Natural killer cell (primary cell): ENCODE data around the gene TAL1. TPM values are rescaled to one million over a fixed set of nuclear protein-coding genes. Genes with fewer than 3 reads are reported as not detected.
A peak's percentile ranks its signal among the peaks of the same experiment; 100 is the strongest.
"Not testable (repeated sequence)": the region's sequence is repeated elsewhere in the genome, so short reads cannot be mapped to it uniquely, and the experiment has no call there.

Experiments
- ATAC-seq, 3 donors: fragments of 150-1000 bp in 2 of 3; fragments of 200-7000 bp in 1 of 3; cut with Tn5 transposase; 1 replicate in 1 of 3; 2 replicates in 2 of 3; pipeline ENCODE4 v1.10.0; 2021; ENCODE audit warnings: mild to moderate bottlenecking in 2 of 3, moderate library complexity in 2 of 3
- DNase-seq, 2 donors: peaks; one replicate each; pipeline versions ENCODE4 v3.0.0 to v3.0.0-alpha.2; 2013 to 2021; ENCODE audit warnings: mixed read lengths in 1 of 2
- H3K27ac ChIP-seq: one replicate; pipeline ENCODE4 v1.5.1; 2013; ENCODE audit warnings: mild to moderate bottlenecking, low read length
- H3K27me3 ChIP-seq: one replicate; pipeline ENCODE4 v1.6.1; 2013; ENCODE audit warnings: low read length; ENCODE audit not compliant: control insufficient read depth, insufficient read depth
- H3K36me3 ChIP-seq: one replicate; pipeline ENCODE4 v1.6.1; 2013; ENCODE audit warnings: low read length; ENCODE audit not compliant: control insufficient read depth, insufficient read depth
- H3K4me1 ChIP-seq: one replicate; pipeline ENCODE4 v1.6.1; 2013; ENCODE audit warnings: low read length; ENCODE audit not compliant: control insufficient read depth, insufficient read depth
- H3K4me3 ChIP-seq: one replicate; pipeline ENCODE4 v1.5.1; 2013; ENCODE audit warnings: low read length
- H3K9me3 ChIP-seq: one replicate; pipeline ENCODE4 v1.6.1; 2013; ENCODE audit warnings: low read length; ENCODE audit not compliant: control insufficient read depth, insufficient read depth
- H3K27ac Mint-ChIP-seq, 2 donors: one replicate each; pipeline ENCODE4 v1.8.0; 2022; ENCODE audit warnings: mild to moderate bottlenecking in 2 of 2, mixed read lengths in 2 of 2, moderate library complexity in 1 of 2
- H3K27me3 Mint-ChIP-seq, 2 donors: one replicate each; pipeline ENCODE4 v1.8.0; 2022; ENCODE audit warnings: low read depth in 2 of 2, mixed read lengths in 2 of 2
- H3K36me3 Mint-ChIP-seq: one replicate; pipeline ENCODE4 v1.8.0; 2022; ENCODE audit warnings: mixed read lengths
- H3K4me1 Mint-ChIP-seq, 2 donors: one replicate each; pipeline ENCODE4 v1.8.0; 2022; ENCODE audit warnings: mixed read lengths in 2 of 2
- H3K4me3 Mint-ChIP-seq: one replicate; pipeline ENCODE4 v1.8.0; 2022; ENCODE audit warnings: mild to moderate bottlenecking, moderate library complexity, mixed read lengths
- H3K9me3 Mint-ChIP-seq, 2 donors: one replicate each; pipeline ENCODE4 v1.8.0; 2022; ENCODE audit warnings: mixed read lengths in 2 of 2
- CTCF ChIP-seq: fragments of 200-600 bp; IDR thresholded peaks from one replicate; pipeline ENCODE4 v1.8.0; 2022; ENCODE audit warnings: antibody characterized with exemption
- WGBS: methylation state at CpG from one replicate; pipeline ENCODE4 v1.1.7; 2013; ENCODE audit warnings: missing lambda C conversion rate; ENCODE audit not compliant: insufficient coverage; 5-methylcytosine and 5-hydroxymethylcytosine counted together
- intact Hi-C: fragments of 100-400 bp; cut with micrococcal nuclease; formaldehyde crosslinking; loops from one replicate; pipeline ENCODE4 v1.14.2; 2022
- total RNA-seq, 4 donors: library from RNA; stranded (reverse); fragments of 120-200 nt in 1 of 4; gene quantifications; one replicate each; pipeline versions ENCODE4 v1.2.3 to v1.2.4, GENCODE V29; 2013 to 2022

TAL1 gene
- 1 to 10 TPM in 2 of 3 donors, under 1 TPM in 1; 0.91 to 6.7 (median 3.5) TPM for total RNA-seq
- total RNA-seq (2013), result 12.2 TPM

- DNase-seq, result no peak
- intact Hi-C loops, result loop anchor here (10.0 kb wide), 1 partner anchor 202 kb away; the partner anchor contains the start of gene FOXD2
- H3K27me3 ChIP-seq, result peaks cover 52% of the 10 kb centered on the region
- TF ChIP-seq CTCF, result no peak
- no peaks in the 10 kb centered on the region for H3K36me3 Mint-ChIP-seq
- H3K9me3 ChIP-seq, result no peaks in the 10 kb centered on the region
- peaks cover 68 to 72% of the 10 kb centered on the region in 2 donors for H3K27me3 Mint-ChIP-seq
- 8% methylated on average over 51 of the region's 51 CpGs for WGBS
- peaks cover 22 to 37% of the 10 kb centered on the region in 2 donors for H3K4me1 Mint-ChIP-seq
- H3K4me3 ChIP-seq, result peak within 1 kb of the TSS; percentile 19
- peak; percentile 27 to 55 (median 36) for ATAC-seq
- no peak within 1 kb of the TSS for H3K27ac Mint-ChIP-seq
- H3K36me3 ChIP-seq, result no peaks in the 10 kb centered on the region
- no peaks in the 10 kb centered on the region for H3K9me3 Mint-ChIP-seq
- peaks cover 28% of the 10 kb centered on the region for H3K4me1 ChIP-seq
- H3K27ac ChIP-seq, result no peak within 1 kb of the TSS
- peak within 1 kb of the TSS; percentile 75 for H3K4me3 Mint-ChIP-seq
These were observed at the start of gene TAL1 for GRCh38 chr1:47232187-47232874. Gene TAL1 (minus strand): TSS chr1:47232225. CDS start chr1:47225888, 6,337 bp downstream.

GRCh38 chr1:47280142-47280541 is 48.1 kb upstream of the TAL1 start:
- no peak overlapping the region for H3K27ac ChIP-seq
- DNase-seq, result no peak
- H3K4me1 ChIP-seq, result no peaks in the 10 kb centered on the region
- no peaks in the 10 kb centered on the region for H3K27me3 Mint-ChIP-seq
- H3K27me3 ChIP-seq, result no peaks in the 10 kb centered on the region
- H3K4me3 ChIP-seq, result no peak overlapping the region
- H3K9me3 Mint-ChIP-seq, result no peaks in the 10 kb centered on the region
- no peaks in the 10 kb centered on the region for H3K9me3 ChIP-seq
- no peaks in the 10 kb centered on the region for H3K4me1 Mint-ChIP-seq
- intact Hi-C loops, result no loop called here
- 98% methylated on average over 3 of the region's 3 CpGs for WGBS
- no peak overlapping the region for H3K4me3 Mint-ChIP-seq
- no peak for TF ChIP-seq CTCF
- no peak for ATAC-seq
- no peak overlapping the region for H3K27ac Mint-ChIP-seq
- H3K36me3 ChIP-seq, result no peaks in the 10 kb centered on the region
- H3K36me3 Mint-ChIP-seq, result no peaks in the 10 kb centered on the region

- Histone ChIP-seq H3K27ac (no peak overlapping the region), H3K27me3 (no peaks in the 10 kb centered on the region), H3K4me3 (no peak overlapping the region), H3K4me1 (no peaks in the 10 kb centered on the region), H3K9me3 (no peaks in the 10 kb centered on the region), H3K36me3 (no peaks in the 10 kb centered on the region)
- H3K9me3 Mint-ChIP-seq, result no peaks in the 10 kb centered on the region
- WGBS, result 80% methylated on average over 1 of the region's 2 CpGs
- intact Hi-C loops, result no loop called here
- no peak overlapping the region for H3K27ac Mint-ChIP-seq
- no peaks in the 10 kb centered on the region for H3K36me3 Mint-ChIP-seq
- TF ChIP-seq CTCF, result no peak
- no peaks in the 10 kb centered on the region for H3K4me1 Mint-ChIP-seq
- H3K27me3 Mint-ChIP-seq, result no peaks in the 10 kb centered on the region
- ATAC-seq, result no peak
- no peak overlapping the region for H3K4me3 Mint-ChIP-seq
- no peak for DNase-seq
These were observed 44.8 kb upstream of the TAL1 start for GRCh38 chr1:47276850-47277249.

- H3K27me3 ChIP-seq, DNase-seq, intact Hi-C loops, H3K9me3 ChIP-seq, H3K9me3 Mint-ChIP-seq, H3K27ac Mint-ChIP-seq, H3K4me1 ChIP-seq, H3K4me3 ChIP-seq, H3K27ac ChIP-seq, H3K4me1 Mint-ChIP-seq, H3K27me3 Mint-ChIP-seq, H3K36me3 ChIP-seq, ATAC-seq, H3K4me3 Mint-ChIP-seq, H3K36me3 Mint-ChIP-seq: not testable (repeated sequence)
- 95% methylated on average over 7 of the region's 7 CpGs for WGBS
These were observed 43.8 kb upstream of the TAL1 start for GRCh38 chr1:47275811-47276210.

GRCh38 chr1:47265529-47265928 is 33.5 kb upstream of the TAL1 start:
- H3K4me3 Mint-ChIP-seq, H3K27ac Mint-ChIP-seq, ATAC-seq, H3K9me3 Mint-ChIP-seq, H3K4me1 ChIP-seq, H3K4me1 Mint-ChIP-seq, H3K27me3 Mint-ChIP-seq, intact Hi-C loops, H3K27ac ChIP-seq, H3K36me3 ChIP-seq, H3K27me3 ChIP-seq, H3K36me3 Mint-ChIP-seq, DNase-seq, H3K9me3 ChIP-seq, H3K4me3 ChIP-seq: not testable (repeated sequence)
- WGBS, result 96% methylated on average over 7 of the region's 8 CpGs
